ENCODE results near the gene MAOB. TPM values are rescaled to one million over a fixed set of nuclear protein-coding genes. Genes with fewer than 3 reads are reported as not detected.

Gene MAOB
- total and polyA plus RNA-seq, 4 donors: 12.6 to 59.6 (median 39.8) TPM

GRCh38 chrX:43720961-43721360 is 161.3 kb downstream of the MAOB start:
- DNase-seq: no peak
- Histone ChIP-seq H3K27ac (ENCODE audit: low read depth in 1 of 2, low read length in 2 of 2) (no peak overlapping the region), H3K4me1 (ENCODE audit: control insufficient read depth in 1 of 2, insufficient read depth in 2 of 2, low read length in 2 of 2) (no peaks in the 10 kb centered on the region), H3K36me3 (ENCODE audit: control insufficient read depth in 1 of 2, insufficient read depth in 2 of 2, low read length in 1 of 2) (peaks cover 0 to 4% of the 10 kb centered on the region in 2 donors), H3K4me3 (ENCODE audit: low read length in 2 of 2) (no peak overlapping the region), H3K9me3 (ENCODE audit: control insufficient read depth, low read length) (no peaks in the 10 kb centered on the region), H3K27me3 (ENCODE audit: control insufficient read depth in 1 of 2, insufficient read depth in 2 of 2, low read length in 1 of 2) (no peaks in the 10 kb centered on the region)
- ATAC-seq (ENCODE audit: low FRiP score): no peak
- intact Hi-C loops (cut with DNase I): no loop called here
- WGBS, 2 donors: 78 to 85% methylated on average over 1 of the region's 1 CpG

GRCh38 chrX:43720082-43720481 is 162.2 kb downstream of the MAOB start:
- Histone ChIP-seq H3K27me3 (ENCODE audit: control insufficient read depth in 1 of 2, insufficient read depth in 2 of 2, low read length in 1 of 2) (no peaks in the 10 kb centered on the region), H3K27ac (ENCODE audit: low read depth in 1 of 2, low read length in 2 of 2) (no peak overlapping the region), H3K9me3 (ENCODE audit: control insufficient read depth, low read length) (no peaks in the 10 kb centered on the region), H3K4me3 (ENCODE audit: low read length in 2 of 2) (no peak overlapping the region), H3K4me1 (ENCODE audit: control insufficient read depth in 1 of 2, insufficient read depth in 2 of 2, low read length in 2 of 2) (no peaks in the 10 kb centered on the region), H3K36me3 (ENCODE audit: control insufficient read depth in 1 of 2, insufficient read depth in 2 of 2, low read length in 1 of 2) (peaks cover 0 to 4% of the 10 kb centered on the region in 2 donors)
- no peak for ATAC-seq (ENCODE audit: low FRiP score)
- DNase-seq: no peak
- intact Hi-C loops (cut with DNase I): no loop called here
- 63 to 87% methylated on average over 3 of the region's 3 CpGs for WGBS, 2 donors

GRCh38 chrX:43718956-43719355 is 163.3 kb downstream of the MAOB start:
- DNase-seq (no peak), ATAC-seq (ENCODE audit: low FRiP score) (no peak)
- intact Hi-C loops (cut with DNase I): no loop called here
- H3K27me3 ChIP-seq (ENCODE audit: control insufficient read depth in 1 of 2, insufficient read depth in 2 of 2, low read length in 1 of 2): no peaks in the 10 kb centered on the region
- H3K4me3 ChIP-seq (ENCODE audit: low read length in 2 of 2): no peak overlapping the region
- 73 to 87% methylated on average over 1 of the region's 1 CpG for WGBS, 2 donors
- H3K36me3 ChIP-seq (ENCODE audit: control insufficient read depth in 1 of 2, insufficient read depth in 2 of 2, low read length in 1 of 2): peaks cover 0 to 4% of the 10 kb centered on the region in 2 donors
- no peaks in the 10 kb centered on the region for H3K9me3 ChIP-seq (ENCODE audit: control insufficient read depth, low read length)
- H3K4me1 ChIP-seq (ENCODE audit: control insufficient read depth in 1 of 2, insufficient read depth in 2 of 2, low read length in 2 of 2): no peaks in the 10 kb centered on the region
- H3K27ac ChIP-seq (ENCODE audit: low read depth in 1 of 2, low read length in 2 of 2): no peak overlapping the region

GRCh38 chrX:43718546-43718945 is 163.7 kb downstream of the MAOB start:
- H3K4me1 ChIP-seq (ENCODE audit: control insufficient read depth in 1 of 2, insufficient read depth in 2 of 2, low read length in 2 of 2): no peaks in the 10 kb centered on the region
- WGBS, 2 donors: 78 to 95% methylated on average over 6 of the region's 6 CpGs
- intact Hi-C loops (cut with DNase I): no loop called here
- no peak for DNase-seq
- H3K27ac ChIP-seq (ENCODE audit: low read depth in 1 of 2, low read length in 2 of 2): no peak overlapping the region
- H3K27me3 ChIP-seq (ENCODE audit: control insufficient read depth in 1 of 2, insufficient read depth in 2 of 2, low read length in 1 of 2): no peaks in the 10 kb centered on the region
- H3K9me3 ChIP-seq (ENCODE audit: control insufficient read depth, low read length): no peaks in the 10 kb centered on the region
- peaks cover 0 to 4% of the 10 kb centered on the region in 2 donors for H3K36me3 ChIP-seq (ENCODE audit: control insufficient read depth in 1 of 2, insufficient read depth in 2 of 2, low read length in 1 of 2)
- no peak overlapping the region for H3K4me3 ChIP-seq (ENCODE audit: low read length in 2 of 2)
- ATAC-seq (ENCODE audit: low FRiP score): no peak

GRCh38 chrX:43718081-43718480 is 164.2 kb downstream of the MAOB start:
- Histone ChIP-seq H3K4me3 (ENCODE audit: low read length in 2 of 2) (no peak overlapping the region), H3K36me3 (ENCODE audit: control insufficient read depth in 1 of 2, insufficient read depth in 2 of 2, low read length in 1 of 2) (peaks cover 0 to 4% of the 10 kb centered on the region in 2 donors), H3K27ac (ENCODE audit: low read depth in 1 of 2, low read length in 2 of 2) (no peak overlapping the region), H3K9me3 (ENCODE audit: control insufficient read depth, low read length) (no peaks in the 10 kb centered on the region), H3K27me3 (ENCODE audit: control insufficient read depth in 1 of 2, insufficient read depth in 2 of 2, low read length in 1 of 2) (no peaks in the 10 kb centered on the region), H3K4me1 (ENCODE audit: control insufficient read depth in 1 of 2, insufficient read depth in 2 of 2, low read length in 2 of 2) (no peaks in the 10 kb centered on the region)
- intact Hi-C loops (cut with DNase I): no loop called here
- DNase-seq: no peak
- 88 to 98% methylated on average over 1 of the region's 1 CpG for WGBS, 2 donors
- no peak for ATAC-seq (ENCODE audit: low FRiP score)

- Histone ChIP-seq H3K4me1 (ENCODE audit: control insufficient read depth in 1 of 2, insufficient read depth in 2 of 2, low read length in 2 of 2) (no peaks in the 10 kb centered on the region), H3K27me3 (ENCODE audit: control insufficient read depth in 1 of 2, insufficient read depth in 2 of 2, low read length in 1 of 2) (no peaks in the 10 kb centered on the region), H3K27ac (ENCODE audit: low read depth in 1 of 2, low read length in 2 of 2) (no peak overlapping the region), H3K4me3 (ENCODE audit: low read length in 2 of 2) (no peak overlapping the region), H3K9me3 (ENCODE audit: control insufficient read depth, low read length) (no peaks in the 10 kb centered on the region), H3K36me3 (ENCODE audit: control insufficient read depth in 1 of 2, insufficient read depth in 2 of 2, low read length in 1 of 2) (peaks cover 0 to 4% of the 10 kb centered on the region in 2 donors)
- DNase-seq: no peak
- WGBS, 2 donors: 91 to 100% methylated on average over 1 of the region's 1 CpG
- no peak for ATAC-seq (ENCODE audit: low FRiP score)
- intact Hi-C loops (cut with DNase I): no loop called here
These were observed 165.1 kb downstream of the MAOB start for GRCh38 chrX:43717161-43717560.

GRCh38 chrX:43716696-43717095 is 165.6 kb downstream of the MAOB start:
- WGBS, 2 donors: 80 to 95% methylated on average over 1 of the region's 1 CpG
- Histone ChIP-seq H3K36me3 (ENCODE audit: control insufficient read depth in 1 of 2, insufficient read depth in 2 of 2, low read length in 1 of 2) (peaks cover 0 to 4% of the 10 kb centered on the region in 2 donors), H3K4me1 (ENCODE audit: control insufficient read depth in 1 of 2, insufficient read depth in 2 of 2, low read length in 2 of 2) (no peaks in the 10 kb centered on the region), H3K4me3 (ENCODE audit: low read length in 2 of 2) (no peak overlapping the region), H3K27ac (ENCODE audit: low read depth in 1 of 2, low read length in 2 of 2) (no peak overlapping the region), H3K27me3 (ENCODE audit: control insufficient read depth in 1 of 2, insufficient read depth in 2 of 2, low read length in 1 of 2) (no peaks in the 10 kb centered on the region), H3K9me3 (ENCODE audit: control insufficient read depth, low read length) (no peaks in the 10 kb centered on the region)
- no peak for DNase-seq
- intact Hi-C loops (cut with DNase I): no loop called here
- no peak for ATAC-seq (ENCODE audit: low FRiP score)

Other genes with a start within 250 kb of the MAOB start
- gene MAOA, start 226.2 kb downstream of the MAOB start, total RNA-seq: 10 to 100 TPM; 29.6 to 68.2 TPM
- 100 to 1,000 TPM in 1 of 2 donors, 10 to 100 TPM in 1; 96.8 to 108 TPM for gene MAOA, start 226.2 kb downstream of the MAOB start, polyA plus RNA-seq
- gene NDP, start 90.9 kb upstream of the MAOB start, total RNA-seq: under 1 TPM; 0.24 to 0.26 TPM
- gene NDP, start 90.9 kb upstream of the MAOB start, polyA plus RNA-seq: 1 to 10 TPM in 1 of 2 donors, under 1 TPM in 1; 0.31 to 2.4 TPM

Measured in aorta (tissue), 5 donors.